Measurements from ENCODE around the gene RHNO1. TPM values are rescaled to one million over a fixed set of nuclear protein-coding genes. Genes with fewer than 3 reads are reported as not detected.
A peak's percentile ranks its signal among the peaks of the same experiment; 100 is the strongest.

The RHNO1 gene
- total RNA-seq, 1 donor from 2014 or later: 24.5 TPM

DNA sequence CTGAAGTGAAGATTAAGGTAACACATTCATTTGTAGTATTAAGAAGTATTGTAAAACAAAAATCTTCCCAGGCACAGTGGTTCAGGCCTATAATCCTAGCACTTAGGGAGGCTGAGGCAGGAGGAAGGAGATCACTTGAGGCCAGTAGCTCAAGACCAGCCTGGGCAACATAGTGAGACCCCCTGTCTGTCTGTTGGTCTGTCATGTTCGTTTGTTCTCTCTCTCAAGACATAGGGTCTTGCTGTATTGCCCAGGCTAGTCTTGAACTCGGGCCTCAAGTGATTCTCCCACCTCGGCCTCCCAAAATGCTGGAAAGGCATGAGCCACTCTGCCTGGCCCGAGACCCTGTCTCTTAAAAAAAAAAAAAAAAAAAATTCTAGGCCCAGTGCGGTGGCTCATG is 20.4 kb downstream of the RHNO1 start:
- TF ChIP-seq, protein P1, sequence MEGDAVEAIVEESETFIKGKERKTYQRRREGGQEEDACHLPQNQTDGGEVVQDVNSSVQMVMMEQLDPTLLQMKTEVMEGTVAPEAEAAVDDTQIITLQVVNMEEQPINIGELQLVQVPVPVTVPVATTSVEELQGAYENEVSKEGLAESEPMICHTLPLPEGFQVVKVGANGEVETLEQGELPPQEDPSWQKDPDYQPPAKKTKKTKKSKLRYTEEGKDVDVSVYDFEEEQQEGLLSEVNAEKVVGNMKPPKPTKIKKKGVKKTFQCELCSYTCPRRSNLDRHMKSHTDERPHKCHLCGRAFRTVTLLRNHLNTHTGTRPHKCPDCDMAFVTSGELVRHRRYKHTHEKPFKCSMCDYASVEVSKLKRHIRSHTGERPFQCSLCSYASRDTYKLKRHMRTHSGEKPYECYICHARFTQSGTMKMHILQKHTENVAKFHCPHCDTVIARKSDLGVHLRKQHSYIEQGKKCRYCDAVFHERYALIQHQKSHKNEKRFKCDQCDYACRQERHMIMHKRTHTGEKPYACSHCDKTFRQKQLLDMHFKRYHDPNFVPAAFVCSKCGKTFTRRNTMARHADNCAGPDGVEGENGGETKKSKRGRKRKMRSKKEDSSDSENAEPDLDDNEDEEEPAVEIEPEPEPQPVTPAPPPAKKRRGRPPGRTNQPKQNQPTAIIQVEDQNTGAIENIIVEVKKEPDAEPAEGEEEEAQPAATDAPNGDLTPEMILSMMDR (IDR thresholded peaks at IDR 0.05): no peak
- Mint-ChIP-seq H3K9me3 (ENCODE audit: unreplicated experiment) (no peaks in the 10 kb centered on the region), H3K36me3 (ENCODE audit: unreplicated experiment) (no peaks in the 10 kb centered on the region), H3K27me3 (ENCODE audit: unreplicated experiment) (no peaks in the 10 kb centered on the region), H3K4me1 (ENCODE audit: unreplicated experiment) (peaks cover 31% of the 10 kb centered on the region), H3K27ac (ENCODE audit: unreplicated experiment) (no peak overlapping the region), H3K4me3 (ENCODE audit: unreplicated experiment) (no peak overlapping the region)
- DNase-seq (ENCODE audit: extremely low spot score, unreplicated experiment): no peak

DNA sequence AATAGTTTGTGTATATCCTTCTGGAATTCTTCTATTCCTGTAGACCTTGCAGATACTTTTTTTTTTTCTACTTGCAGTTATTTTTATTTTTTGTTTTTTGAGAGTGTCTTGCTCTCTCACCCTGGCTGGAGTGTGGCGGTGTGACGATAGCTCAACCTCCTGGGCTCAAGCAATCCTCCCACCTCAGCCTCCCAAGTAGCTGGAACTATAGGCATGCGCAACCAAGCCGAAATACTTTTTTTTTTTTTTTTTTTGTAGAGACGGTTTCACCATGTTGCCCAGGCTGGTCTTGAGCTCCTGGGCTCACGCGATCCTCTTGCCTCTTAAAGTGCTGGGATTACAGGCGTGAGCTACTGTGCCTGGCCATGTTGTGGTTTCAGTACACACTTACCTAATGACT is 23.6 kb downstream of the RHNO1 start:
- no peaks in the 10 kb centered on the region for H3K9me3 Mint-ChIP-seq (ENCODE audit: unreplicated experiment)
- no peak overlapping the region for H3K4me3 Mint-ChIP-seq (ENCODE audit: unreplicated experiment)
- DNase-seq (ENCODE audit: extremely low spot score, unreplicated experiment): no peak
- peaks cover 17% of the 10 kb centered on the region for H3K4me1 Mint-ChIP-seq (ENCODE audit: unreplicated experiment)
- H3K27ac Mint-ChIP-seq (ENCODE audit: unreplicated experiment): peak overlapping the region; percentile 31
- TF ChIP-seq, protein P1 (IDR thresholded peaks at IDR 0.05): no peak
- no peaks in the 10 kb centered on the region for H3K27me3 Mint-ChIP-seq (ENCODE audit: unreplicated experiment)
- peaks cover 1% of the 10 kb centered on the region for H3K36me3 Mint-ChIP-seq (ENCODE audit: unreplicated experiment)

DNA sequence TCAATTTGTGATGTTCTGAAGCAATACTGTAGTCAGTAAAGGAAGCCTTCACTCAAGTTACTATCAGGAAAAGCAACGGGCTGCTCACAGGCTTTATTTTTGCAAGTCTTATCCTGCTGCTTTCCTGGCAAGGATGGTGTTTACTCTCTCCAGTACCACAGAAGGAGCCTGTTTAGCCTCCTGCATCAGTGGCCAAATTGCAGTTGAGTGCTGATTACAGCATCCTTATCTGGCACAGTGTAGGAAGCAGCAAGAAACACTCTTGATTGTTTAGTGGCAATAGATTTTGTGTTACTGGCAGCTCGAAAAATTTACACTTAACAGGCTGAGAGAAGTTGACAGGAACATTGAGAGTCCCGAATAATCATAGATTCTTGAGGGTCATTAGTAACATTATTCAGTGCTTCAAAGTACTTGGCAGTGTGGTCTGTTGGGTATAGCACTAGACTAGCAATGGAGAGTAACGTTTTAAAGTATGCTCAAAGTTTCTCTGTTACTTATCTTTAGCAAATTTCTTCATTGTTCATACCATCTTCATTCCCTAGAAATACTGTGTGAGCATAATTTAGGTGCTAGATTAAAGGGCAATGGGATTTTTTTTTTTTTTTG is 25.4 kb downstream of the RHNO1 start:
- H3K9me3 Mint-ChIP-seq (ENCODE audit: unreplicated experiment): no peaks in the 10 kb centered on the region
- H3K36me3 Mint-ChIP-seq (ENCODE audit: unreplicated experiment): peaks cover 1% of the 10 kb centered on the region
- no peak for DNase-seq (ENCODE audit: extremely low spot score, unreplicated experiment)
- H3K27ac Mint-ChIP-seq (ENCODE audit: unreplicated experiment): no peak overlapping the region
- no peak overlapping the region for H3K4me3 Mint-ChIP-seq (ENCODE audit: unreplicated experiment)
- H3K27me3 Mint-ChIP-seq (ENCODE audit: unreplicated experiment): no peaks in the 10 kb centered on the region
- TF ChIP-seq, protein P1 (IDR thresholded peaks at IDR 0.05): no peak
- peaks cover 16% of the 10 kb centered on the region for H3K4me1 Mint-ChIP-seq (ENCODE audit: unreplicated experiment)

DNA sequence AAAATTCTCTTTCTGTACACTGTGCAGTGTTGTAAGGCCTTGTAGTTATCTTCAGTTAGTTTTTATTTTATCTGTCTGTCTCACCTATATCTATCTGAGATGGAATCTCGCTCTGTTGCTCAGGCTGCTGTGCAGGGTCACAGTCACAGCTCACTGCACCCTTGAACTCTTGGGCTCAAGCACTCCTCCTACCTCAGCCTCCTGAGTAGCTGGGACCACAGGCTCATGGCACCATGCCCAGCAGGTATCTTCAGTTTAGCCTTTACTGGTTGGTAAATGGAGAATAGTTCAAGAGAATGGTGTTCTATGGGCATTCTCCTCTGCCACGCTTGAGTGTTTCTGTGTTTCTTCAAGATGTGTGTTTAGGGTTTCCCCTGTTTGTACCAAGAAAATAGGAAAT is 27.2 kb downstream of the RHNO1 start:
- no peak for DNase-seq (ENCODE audit: extremely low spot score, unreplicated experiment)
- Mint-ChIP-seq H3K36me3 (ENCODE audit: unreplicated experiment) (peaks cover 4% of the 10 kb centered on the region), H3K27me3 (ENCODE audit: unreplicated experiment) (no peaks in the 10 kb centered on the region), H3K27ac (ENCODE audit: unreplicated experiment) (no peak overlapping the region), H3K4me1 (ENCODE audit: unreplicated experiment) (peaks cover 16% of the 10 kb centered on the region), H3K9me3 (ENCODE audit: unreplicated experiment) (no peaks in the 10 kb centered on the region), H3K4me3 (ENCODE audit: unreplicated experiment) (no peak overlapping the region)
- TF ChIP-seq, protein P1 (IDR thresholded peaks at IDR 0.05): no peak

DNA sequence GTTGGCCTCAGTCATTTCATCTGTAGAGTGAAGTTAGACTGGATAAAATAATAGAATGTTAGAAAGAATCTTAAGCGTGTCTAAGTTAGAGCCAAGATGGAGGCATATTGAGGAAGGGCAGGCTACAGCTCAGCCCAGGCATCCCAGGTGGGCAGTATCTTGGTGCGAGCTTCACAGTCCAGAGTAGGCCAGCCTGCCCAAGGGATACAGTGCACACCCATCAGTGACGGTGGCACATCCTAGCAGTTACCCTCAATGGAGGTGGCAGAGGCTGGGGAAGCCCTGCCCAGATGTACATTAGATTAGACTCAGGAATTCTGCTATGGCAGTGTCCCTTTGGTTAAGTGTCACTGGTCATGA is 35.2 kb downstream of the RHNO1 start:
- no peak for DNase-seq (ENCODE audit: extremely low spot score, unreplicated experiment)
- TF ChIP-seq, protein P1 (IDR thresholded peaks at IDR 0.05): no peak
- H3K27me3 Mint-ChIP-seq (ENCODE audit: unreplicated experiment): no peaks in the 10 kb centered on the region
- peak overlapping the region; percentile 93 for H3K27ac Mint-ChIP-seq (ENCODE audit: unreplicated experiment)
- no peaks in the 10 kb centered on the region for H3K9me3 Mint-ChIP-seq (ENCODE audit: unreplicated experiment)
- H3K36me3 Mint-ChIP-seq (ENCODE audit: unreplicated experiment): peaks cover 31% of the 10 kb centered on the region
- H3K4me1 Mint-ChIP-seq (ENCODE audit: unreplicated experiment): peaks cover 14% of the 10 kb centered on the region
- no peak overlapping the region for H3K4me3 Mint-ChIP-seq (ENCODE audit: unreplicated experiment)

Measured in osteocyte (in vitro differentiated cells).